Measurements from ENCODE around the gene MYO1D. TPM values are rescaled to one million over a fixed set of nuclear protein-coding genes. Genes with fewer than 3 reads are reported as not detected.

The MYO1D gene
- total and polyA plus RNA-seq, 8 donors: 11.6 to 727 (median 73.4) TPM

GRCh38 chr17:32777922-32778321 lies 99.0 kb downstream of the MYO1D start:
- TF ChIP-seq CTCF (IDR thresholded peaks at IDR 0.05): no peak
- TF ChIP-seq POLR2AphosphoS5 (IDR thresholded peaks at IDR 0.05): no peak
- no peak for TF ChIP-seq EP300 (IDR thresholded peaks at IDR 0.05)
- TF ChIP-seq POLR2A (IDR thresholded peaks at IDR 0.05): no peak
- Histone ChIP-seq H3K27me3 (no peaks in the 10 kb centered on the region), H3K27ac (no peak overlapping the region), H3K9me3 (no peaks in the 10 kb centered on the region), H3K4me3 (no peak overlapping the region), H3K36me3 (peaks cover 0 to 8% (median 2%) of the 10 kb centered on the region in 4 donors), H3K4me1 (no peaks in the 10 kb centered on the region)
- DNase-seq: no peak
- intact Hi-C loops (cut with DNase I; ENCODE audit: low total_unique reads): no loop called here

- 94 to 98% (median 97%) methylated on average over 14 of the region's 14 CpGs for WGBS, 5 donors
- Histone ChIP-seq H3K36me3 (peaks cover 0 to 8% (median 2%) of the 10 kb centered on the region in 4 donors), H3K4me1 (no peaks in the 10 kb centered on the region), H3K27ac (no peak overlapping the region), H3K4me3 (no peak overlapping the region), H3K27me3 (no peaks in the 10 kb centered on the region), H3K9me3 (no peaks in the 10 kb centered on the region)
- no peak for DNase-seq
- intact Hi-C loops (cut with DNase I; ENCODE audit: low total_unique reads): no loop called here
- TF ChIP-seq POLR2AphosphoS5 (IDR thresholded peaks at IDR 0.05) (no peak), POLR2A (IDR thresholded peaks at IDR 0.05) (no peak), EP300 (IDR thresholded peaks at IDR 0.05) (no peak), CTCF (IDR thresholded peaks at IDR 0.05) (no peak)
Observed at GRCh38 chr17:32777436-32777835, 99.5 kb downstream of the MYO1D start.

GRCh38 chr17:32774695-32775084 lies 102.2 kb downstream of the MYO1D start:
- intact Hi-C loops (cut with DNase I; ENCODE audit: low total_unique reads): no loop called here
- WGBS, 5 donors: 77 to 91% (median 83%) methylated on average over 2 of the region's 2 CpGs
- Histone ChIP-seq H3K4me1 (no peaks in the 10 kb centered on the region), H3K27me3 (no peaks in the 10 kb centered on the region), H3K9me3 (no peaks in the 10 kb centered on the region), H3K36me3 (peaks cover 0 to 16% (median 6%) of the 10 kb centered on the region in 4 donors), H3K4me3 (no peak overlapping the region), H3K27ac (no peak overlapping the region)
- DNase-seq: no peak
- TF ChIP-seq CTCF (IDR thresholded peaks at IDR 0.05) (no peak), EP300 (IDR thresholded peaks at IDR 0.05) (no peak), POLR2AphosphoS5 (IDR thresholded peaks at IDR 0.05) (no peak), POLR2A (IDR thresholded peaks at IDR 0.05) (no peak)

- Histone ChIP-seq H3K4me3 (no peak overlapping the region), H3K27ac (no peak overlapping the region), H3K27me3 (no peaks in the 10 kb centered on the region), H3K36me3 (peaks cover 0 to 15% (median 7%) of the 10 kb centered on the region in 4 donors), H3K4me1 (no peaks in the 10 kb centered on the region), H3K9me3 (no peaks in the 10 kb centered on the region)
- TF ChIP-seq POLR2AphosphoS5 (IDR thresholded peaks at IDR 0.05) (no peak), POLR2A (IDR thresholded peaks at IDR 0.05) (no peak), CTCF (IDR thresholded peaks at IDR 0.05) (no peak), EP300 (IDR thresholded peaks at IDR 0.05) (no peak)
- intact Hi-C loops (cut with DNase I; ENCODE audit: low total_unique reads): no loop called here
- 83 to 94% (median 90%) methylated on average over 6 of the region's 6 CpGs for WGBS, 5 donors
- DNase-seq: no peak
Observed at GRCh38 chr17:32773856-32774694, 102.8 kb downstream of the MYO1D start.
